Measurements from ENCODE around the gene GPR39.

GRCh38 chr2:132642415-132642814 lies 225.8 kb downstream of the GPR39 start:
- no peak for TF ChIP-seq CTCF (IDR thresholded peaks at IDR 0.05; ENCODE audit: low read depth, low read length, poor library complexity, severe bottlenecking)
- TF ChIP-seq EZH2phosphoT487 (IDR thresholded peaks at IDR 0.05; ENCODE audit: borderline replicate concordance, low read length), result no peak
